ENCODE data around the gene MMEL1.

- no peak for TF ChIP-seq FOXM1 (IDR thresholded peaks at IDR 0.05; ENCODE audit: borderline replicate concordance)
- TF ChIP-seq FOXA1 (IDR thresholded peaks at IDR 0.05) = no peak
- TF ChIP-seq ARNT (IDR thresholded peaks at IDR 0.05) = no peak
- TF ChIP-seq ELF4 (IDR thresholded peaks at IDR 0.05) = no peak
- TF ChIP-seq CTBP1 (IDR thresholded peaks at IDR 0.05; ENCODE audit: borderline replicate concordance) = no peak
- no peak for TF ChIP-seq NFRKB (IDR thresholded peaks at IDR 0.05)
- TF ChIP-seq BHLHE40 (IDR thresholded peaks at IDR 0.05; ENCODE audit: borderline replicate concordance) = no peak
- no peak for TF ChIP-seq HDGF (IDR thresholded peaks at IDR 0.05; ENCODE audit: borderline replicate concordance)
- TF ChIP-seq SUZ12 (IDR thresholded peaks at IDR 0.05) = no peak
- no peak for TF ChIP-seq ZNF384 (IDR thresholded peaks at IDR 0.05)
- no peak for TF ChIP-seq FOXK2 (IDR thresholded peaks at IDR 0.05)
- no peak for TF ChIP-seq LEF1 (IDR thresholded peaks at IDR 0.05; ENCODE audit: borderline replicate concordance)
- TF ChIP-seq TARDBP (IDR thresholded peaks at IDR 0.05) = no peak
Measured at GRCh38 chr1:2603521-2604155, 29.2 kb downstream of the MMEL1 start.

Data from HEK293T (cell line).